ENCODE results near the gene DMRTC1B.
"Not testable (repeated sequence)": the region's sequence is repeated elsewhere in the genome, so short reads cannot be mapped to it uniquely, and the experiment has no call there.

DMRTC1B gene

DNA sequence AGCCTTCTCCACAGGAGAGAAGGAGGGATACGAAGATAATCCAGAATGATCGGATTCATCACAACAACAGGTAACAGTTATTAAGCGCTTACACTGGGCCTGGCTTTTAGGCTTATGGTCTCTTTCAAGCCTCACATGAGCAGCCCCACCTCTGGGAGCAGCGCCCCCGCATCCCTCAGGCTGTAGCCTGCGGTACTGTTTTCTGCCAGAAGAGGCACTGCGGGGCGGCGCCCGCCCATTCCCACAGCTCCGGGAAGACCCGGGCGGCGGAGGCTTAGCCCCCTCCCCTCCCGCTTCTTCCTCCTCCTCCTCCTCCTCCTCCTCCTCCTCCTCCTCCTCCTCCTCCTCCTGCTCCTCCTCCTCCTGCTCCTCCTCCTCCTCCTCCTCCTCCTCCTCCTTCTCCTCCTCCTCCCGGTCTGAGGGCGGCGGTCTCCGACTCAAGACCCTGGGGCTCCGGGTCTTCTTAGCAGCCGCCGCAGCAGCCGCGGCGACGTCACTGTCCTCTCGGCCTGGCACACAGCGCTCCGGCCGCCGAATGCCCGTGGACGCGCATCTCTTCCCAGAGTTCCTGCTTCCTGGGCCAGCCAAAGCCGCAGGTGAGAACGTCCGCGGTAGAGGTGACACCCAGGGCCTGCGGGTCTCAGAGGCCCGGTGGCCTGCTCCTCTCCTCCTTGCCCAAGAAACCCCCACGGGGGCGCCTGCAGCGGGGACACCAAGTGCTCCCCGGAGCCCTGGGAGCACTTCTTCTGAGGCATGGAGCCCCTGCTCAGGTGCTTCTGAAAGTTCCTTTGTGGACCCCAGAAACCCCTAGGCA is at the start of gene DMRTC1B:
Gene DMRTC1B, plus strand, starts transcription at position 238 of the 814 bp plus-strand sequence. CDS start 68,246 bp downstream, outside the sequence.
- not testable (repeated sequence) for H3K4me3 ChIP-seq (ENCODE audit: low read depth in 1 of 2, low read length in 1 of 2)

GRCh38 chrX:72727846-72728245 is 48.8 kb upstream of the DMRTC1B start:
- H3K27ac ChIP-seq, result no peak overlapping the region
- no peak for TF ChIP-seq CTCF (IDR thresholded peaks at IDR 0.05)
- H3K36me3 ChIP-seq, result no peaks in the 10 kb centered on the region
- no peak overlapping the region for H3K4me3 ChIP-seq (ENCODE audit: low read depth in 1 of 2, low read length in 1 of 2)
- H3K4me1 ChIP-seq (ENCODE audit: control insufficient read depth in 1 of 2, insufficient read depth in 1 of 2, low read depth in 1 of 2, low read length in 1 of 2), result no peaks in the 10 kb centered on the region
- H3K27me3 ChIP-seq, result no peaks in the 10 kb centered on the region
- no peaks in the 10 kb centered on the region for H3K9me3 ChIP-seq

More for the DNA sequence above, at the start of gene DMRTC1B:
- not testable (repeated sequence) for H3K27me3 ChIP-seq; H3K27ac ChIP-seq; H3K4me1 ChIP-seq (ENCODE audit: control insufficient read depth in 1 of 2, insufficient read depth in 1 of 2, low read depth in 1 of 2, low read length in 1 of 2); H3K9me3 ChIP-seq; H3K36me3 ChIP-seq

DNA sequence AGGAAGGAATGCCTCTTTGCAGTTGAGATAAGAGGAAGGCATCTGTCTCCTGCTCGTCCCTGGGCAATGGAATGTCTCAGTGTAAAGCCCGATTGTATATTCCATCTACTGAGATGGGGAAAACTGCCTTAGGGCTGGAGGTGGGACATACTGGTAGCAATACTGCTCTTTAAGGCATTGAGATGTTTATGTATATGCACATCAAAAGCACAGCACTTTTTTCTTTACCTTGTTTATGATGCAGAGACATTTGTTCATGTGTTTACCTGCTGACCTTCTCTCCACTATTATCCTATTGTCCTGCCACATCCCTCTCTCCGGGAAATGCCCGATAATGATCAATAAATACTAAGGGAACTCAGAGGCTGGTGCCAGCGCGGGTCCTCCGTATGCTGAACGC is 43.1 kb upstream of the DMRTC1B start:
- not testable (repeated sequence) for H3K4me1 ChIP-seq (ENCODE audit: control insufficient read depth in 1 of 2, insufficient read depth in 1 of 2, low read depth in 1 of 2, low read length in 1 of 2); H3K9me3 ChIP-seq; H3K36me3 ChIP-seq; H3K27ac ChIP-seq; H3K27me3 ChIP-seq; H3K4me3 ChIP-seq (ENCODE audit: low read depth in 1 of 2, low read length in 1 of 2)

- Histone ChIP-seq H3K4me3 (ENCODE audit: low read depth in 1 of 2, low read length in 1 of 2) (no peak overlapping the region), H3K36me3 (no peaks in the 10 kb centered on the region), H3K9me3 (no peaks in the 10 kb centered on the region), H3K27me3 (no peaks in the 10 kb centered on the region), H3K27ac (no peak overlapping the region), H3K4me1 (ENCODE audit: control insufficient read depth in 1 of 2, insufficient read depth in 1 of 2, low read depth in 1 of 2, low read length in 1 of 2) (no peaks in the 10 kb centered on the region)
- no peak for TF ChIP-seq CTCF (IDR thresholded peaks at IDR 0.05)
These were observed 41.1 kb upstream of the DMRTC1B start for GRCh38 chrX:72735561-72735960.

DNA sequence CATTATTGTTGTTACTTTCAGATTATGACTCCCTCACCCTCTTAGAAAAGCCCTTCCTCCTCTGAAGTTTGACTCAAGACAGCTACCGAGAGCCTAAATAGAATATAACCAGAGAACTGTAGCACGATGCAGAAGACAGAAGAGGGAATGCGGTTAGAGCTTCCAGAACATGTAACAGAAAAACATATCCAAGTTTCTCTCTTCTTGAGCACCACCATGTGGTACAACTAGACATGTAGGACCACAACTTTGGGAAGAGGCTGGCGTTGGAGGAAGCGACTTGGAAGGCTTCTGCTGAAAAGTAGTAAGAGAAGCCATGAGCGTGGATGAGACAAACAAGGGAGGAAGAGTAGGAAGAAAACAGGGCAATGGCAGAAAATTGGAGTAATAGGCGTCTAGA is 31.1 kb upstream of the DMRTC1B start:
- H3K4me3 ChIP-seq (ENCODE audit: low read depth in 1 of 2, low read length in 1 of 2); H3K27me3 ChIP-seq; H3K27ac ChIP-seq; H3K9me3 ChIP-seq; H3K4me1 ChIP-seq (ENCODE audit: control insufficient read depth in 1 of 2, insufficient read depth in 1 of 2, low read depth in 1 of 2, low read length in 1 of 2); H3K36me3 ChIP-seq: not testable (repeated sequence)

GRCh38 chrX:72748545-72748944 is 28.1 kb upstream of the DMRTC1B start:
- H3K36me3 ChIP-seq, result not testable (repeated sequence)

DNA sequence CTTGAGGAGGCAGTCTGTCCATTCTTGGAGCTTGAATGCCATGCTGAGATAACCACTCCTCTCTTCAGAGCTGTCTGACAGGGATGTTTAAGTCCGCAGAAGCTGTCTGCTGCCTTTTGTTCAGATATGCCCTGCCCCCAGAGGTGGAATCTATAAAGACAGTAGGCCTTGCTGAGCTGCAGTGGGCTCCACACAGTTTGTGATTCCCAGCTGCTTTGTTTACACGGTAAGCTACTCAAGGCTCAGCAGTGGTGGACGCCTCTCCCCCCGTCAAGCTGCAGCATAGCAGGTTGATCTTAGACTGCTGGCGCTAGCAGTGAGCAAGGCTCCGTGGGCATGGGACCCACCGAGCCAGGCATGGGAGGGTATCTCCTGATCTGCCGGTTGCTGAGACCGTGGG is 16.2 kb upstream of the DMRTC1B start:
- not testable (repeated sequence) for H3K27me3 ChIP-seq; H3K27ac ChIP-seq; H3K4me3 ChIP-seq (ENCODE audit: low read depth in 1 of 2, low read length in 1 of 2); H3K9me3 ChIP-seq; H3K36me3 ChIP-seq; H3K4me1 ChIP-seq (ENCODE audit: control insufficient read depth in 1 of 2, insufficient read depth in 1 of 2, low read depth in 1 of 2, low read length in 1 of 2)

More at GRCh38 chrX:72748545-72748944, 28.1 kb upstream of the DMRTC1B start:
- not testable (repeated sequence) for H3K27me3 ChIP-seq; H3K4me1 ChIP-seq (ENCODE audit: control insufficient read depth in 1 of 2, insufficient read depth in 1 of 2, low read depth in 1 of 2, low read length in 1 of 2); H3K27ac ChIP-seq; H3K4me3 ChIP-seq (ENCODE audit: low read depth in 1 of 2, low read length in 1 of 2); H3K9me3 ChIP-seq

GRCh38 chrX:72777467-72777790 is 739 bp downstream of the DMRTC1B start:
- not testable (repeated sequence) for H3K4me3 ChIP-seq (ENCODE audit: low read depth in 1 of 2, low read length in 1 of 2); H3K36me3 ChIP-seq; H3K4me1 ChIP-seq (ENCODE audit: control insufficient read depth in 1 of 2, insufficient read depth in 1 of 2, low read depth in 1 of 2, low read length in 1 of 2); H3K27me3 ChIP-seq; H3K9me3 ChIP-seq; H3K27ac ChIP-seq

- not testable (repeated sequence) for H3K27me3 ChIP-seq; H3K4me1 ChIP-seq (ENCODE audit: control insufficient read depth in 1 of 2, insufficient read depth in 1 of 2, low read depth in 1 of 2, low read length in 1 of 2); H3K36me3 ChIP-seq; H3K9me3 ChIP-seq; H3K4me3 ChIP-seq (ENCODE audit: low read depth in 1 of 2, low read length in 1 of 2); H3K27ac ChIP-seq
These were observed 1.5 kb downstream of the DMRTC1B start for GRCh38 chrX:72778146-72778545.

- not testable (repeated sequence) for H3K4me3 ChIP-seq (ENCODE audit: low read depth in 1 of 2, low read length in 1 of 2); H3K27ac ChIP-seq; H3K4me1 ChIP-seq (ENCODE audit: control insufficient read depth in 1 of 2, insufficient read depth in 1 of 2, low read depth in 1 of 2, low read length in 1 of 2); H3K27me3 ChIP-seq; H3K36me3 ChIP-seq; H3K9me3 ChIP-seq
These were observed 5.9 kb downstream of the DMRTC1B start, which contains the start of gene FAM236B for GRCh38 chrX:72782560-72782959. Gene FAM236B, minus strand, starts transcription at chrX:72782660. Its CDS starts 100 bp downstream, at chrX:72782560.

- not testable (repeated sequence) for H3K9me3 ChIP-seq; H3K27ac ChIP-seq; H3K4me3 ChIP-seq (ENCODE audit: low read depth in 1 of 2, low read length in 1 of 2); H3K27me3 ChIP-seq; H3K36me3 ChIP-seq; H3K4me1 ChIP-seq (ENCODE audit: control insufficient read depth in 1 of 2, insufficient read depth in 1 of 2, low read depth in 1 of 2, low read length in 1 of 2)
These were observed 6.8 kb downstream of the DMRTC1B start for GRCh38 chrX:72783365-72783936.

- not testable (repeated sequence) for H3K4me3 ChIP-seq (ENCODE audit: low read depth in 1 of 2, low read length in 1 of 2); H3K27ac ChIP-seq; H3K36me3 ChIP-seq; H3K27me3 ChIP-seq; H3K4me1 ChIP-seq (ENCODE audit: control insufficient read depth in 1 of 2, insufficient read depth in 1 of 2, low read depth in 1 of 2, low read length in 1 of 2); H3K9me3 ChIP-seq
These were observed 7.3 kb downstream of the DMRTC1B start for GRCh38 chrX:72783964-72784363.
